Right ventricle myocardium superior (tissue), 1 donor: Measurements from ENCODE around the gene PLCB3. TPM values are rescaled to one million over a fixed set of nuclear protein-coding genes. Genes with fewer than 3 reads are reported as not detected.
"Not testable (repeated sequence)": the region's sequence is repeated elsewhere in the genome, so short reads cannot be mapped to it uniquely, and the experiment has no call there.

Experiments
- ATAC-seq: fragments of 200-7000 bp; cut with Tn5 transposase; one replicate; pipeline ENCODE4 v1.9.1; 2020; ENCODE audit warnings: mild to moderate bottlenecking; ENCODE audit not compliant: poor library complexity
- DNase-seq: peaks from one replicate; pipeline ENCODE4 v3.0.0-alpha.2; 2020
- intact Hi-C: fragments of 100-400 bp; cut with DNase I; formaldehyde crosslinking; loops from one replicate; pipeline ENCODE4 v1.11.2; 2022
- total RNA-seq: library from RNA; stranded (reverse); fragmentation: NEBNext Ultra II Directional; extraction: Animal tissue kit (Norgen Biotek cat#: 25700); gene quantifications from one replicate; pipeline ENCODE4 v1.2.1, GENCODE V29; 2021
- donor health status: DM: no; HTN: yes; CAD: no; lungs with severe emphysema.

Gene PLCB3
- total RNA-seq, 1 donor from 2014 or later = 11.3 TPM

- intact Hi-C loops = no loop called here
- no peak for ATAC-seq
- DNase-seq = peak; percentile 80
These were observed 5.3 kb upstream of the PLCB3 start for GRCh38 chr11:64245797-64246620.

- intact Hi-C loops, ATAC-seq: not testable (repeated sequence)
These were observed 4.8 kb upstream of the PLCB3 start for GRCh38 chr11:64246621-64246870.

GRCh38 chr11:64246871-64247728 lies 4.2 kb upstream of the PLCB3 start, which contains the start of gene PPP1R14B:
Gene PPP1R14B (minus strand): TSS chr11:64246943. CDS start chr11:64246673, 270 bp downstream.
- intact Hi-C loops = no loop called here
- peak; percentile 94 for DNase-seq
- peak; percentile 80 for ATAC-seq

More at GRCh38 chr11:64246621-64246870, 4.8 kb upstream of the PLCB3 start:
- not testable (repeated sequence) for DNase-seq

GRCh38 chr11:64247729-64248531 lies 3.4 kb upstream of the PLCB3 start:
- intact Hi-C loops = no loop called here

GRCh38 chr11:64248578-64248977 lies 2.8 kb upstream of the PLCB3 start:
- DNase-seq (no peak), ATAC-seq (no peak)
- intact Hi-C loops = no loop called here

More at GRCh38 chr11:64247729-64248531, 3.4 kb upstream of the PLCB3 start:
- ATAC-seq (peak; percentile 2), DNase-seq (no peak)

GRCh38 chr11:64249038-64249437 lies 2.3 kb upstream of the PLCB3 start:
- DNase-seq (no peak), ATAC-seq (no peak)
- intact Hi-C loops = no loop called here

GRCh38 chr11:64249563-64250414 lies 1.5 kb upstream of the PLCB3 start:
- intact Hi-C loops = no loop called here
- DNase-seq (no peak), ATAC-seq (no peak)

- DNase-seq = no peak
- no peak for ATAC-seq
These were observed 815 bp upstream of the PLCB3 start for GRCh38 chr11:64250415-64251015.

GRCh38 chr11:64251753-64252002 lies 348 bp downstream of the PLCB3 start:
- ATAC-seq (no peak), DNase-seq (no peak)
- intact Hi-C loops = no loop called here

More at GRCh38 chr11:64250415-64251015, 815 bp upstream of the PLCB3 start:
- intact Hi-C loops = no loop called here

GRCh38 chr11:64252003-64252872 lies 908 bp downstream of the PLCB3 start:
- ATAC-seq (peak; percentile 5), DNase-seq (no peak)
- intact Hi-C loops = no loop called here

GRCh38 chr11:64253043-64253442 lies 1.7 kb downstream of the PLCB3 start:
- intact Hi-C loops = no loop called here
- ATAC-seq = no peak
- no peak for DNase-seq

- DNase-seq (no peak), ATAC-seq (no peak)
- intact Hi-C loops = no loop called here
These were observed 2.2 kb downstream of the PLCB3 start for GRCh38 chr11:64253481-64253880.

- ATAC-seq = no peak
These were observed 3.0 kb downstream of the PLCB3 start for GRCh38 chr11:64254326-64254725.

GRCh38 chr11:64255135-64256128 lies 4.1 kb downstream of the PLCB3 start:
- intact Hi-C loops = no loop called here
- DNase-seq (no peak), ATAC-seq (no peak)

More at GRCh38 chr11:64254326-64254725, 3.0 kb downstream of the PLCB3 start:
- intact Hi-C loops = no loop called here
- DNase-seq = no peak

GRCh38 chr11:64256300-64256699 lies 5.0 kb downstream of the PLCB3 start:
- intact Hi-C loops = no loop called here
- DNase-seq (no peak), ATAC-seq (no peak)

GRCh38 chr11:64258356-64258755 lies 7.0 kb downstream of the PLCB3 start:
- ATAC-seq (no peak), DNase-seq (no peak)
- intact Hi-C loops = no loop called here
